HepG2 (cell line): ENCODE results near the gene CLCN1.

ENCODE experiments used
- DPF2 ChIP-seq: sonication (generic); formaldehyde crosslinking; IDR thresholded peaks from 2 replicates; pipeline ENCODE4 v1.4.0; 2020; ENCODE audit warnings: mild to moderate bottlenecking, low read depth, missing genetic modification reagents, borderline replicate concordance
- MAFK ChIP-seq, 2 experiments: IDR thresholded peaks in 1 of 2; conservative IDR thresholded peaks in 1 of 2; 2 replicates each; pipeline ENCODE4 v1.6.1; 2011; ENCODE audit warnings: improper control_type of control experiment in 2 of 2, low read length in 2 of 2
- MAX ChIP-seq: IDR thresholded peaks from 2 replicates; pipeline ENCODE4 v1.6.1; 2012; ENCODE audit warnings: inconsistent platforms
- MAZ ChIP-seq, 2 experiments: sonication (generic) in 1 of 2; formaldehyde crosslinking in 1 of 2; IDR thresholded peaks; 2 replicates each; pipeline versions ENCODE4 v1.5.0 to v1.6.1; 2012 to 2020; ENCODE audit warnings: low read depth in 2 of 2, mild to moderate bottlenecking in 2 of 2, borderline replicate concordance in 1 of 2, improper control_type of control experiment in 1 of 2, low read length in 1 of 2, missing genetic modification reagents in 1 of 2, moderate library complexity in 1 of 2
- POLR2A ChIP-seq, 2 experiments: IDR thresholded peaks; 2 replicates each; pipeline ENCODE4 v1.6.1; 2011; ENCODE audit warnings: low read depth in 2 of 2, low read length in 2 of 2, mild to moderate bottlenecking in 1 of 2, moderate library complexity in 1 of 2; ENCODE audit not compliant: insufficient read depth in 1 of 2
- POLR2AphosphoS2 ChIP-seq: IDR thresholded peaks from 2 replicates; pipeline ENCODE4 v1.6.1; 2011; ENCODE audit warnings: low read depth, low read length, improper control_type of control experiment
- RAD21 ChIP-seq: fragments of 450-650 bp; formaldehyde crosslinking; IDR thresholded peaks from 2 replicates; pipeline ENCODE4 v1.5.0; 2020; ENCODE audit warnings: mild to moderate bottlenecking
- SP2 ChIP-seq: sonication (generic); formaldehyde crosslinking; IDR thresholded peaks from 2 replicates; pipeline ENCODE4 v1.5.1; 2020; ENCODE audit warnings: mild to moderate bottlenecking, missing genetic modification reagents
- ZFX ChIP-seq: sonication (generic); formaldehyde crosslinking; IDR thresholded peaks from 2 replicates; pipeline ENCODE4 v1.4.0; 2020; ENCODE audit warnings: mild to moderate bottlenecking, low read depth, missing genetic modification reagents, moderate library complexity
- TF ChIP-seq, protein P1 (sequence below), 2 experiments: IDR thresholded peaks; 2 replicates each; pipeline ENCODE4 v1.6.1; 2011 to 2012; ENCODE audit warnings: low read length in 2 of 2, borderline replicate concordance in 1 of 2, low read depth in 1 of 2, mild to moderate bottlenecking in 1 of 2, moderate library complexity in 1 of 2
- TF ChIP-seq, protein P2 (sequence below): sonication (generic); formaldehyde crosslinking; IDR thresholded peaks from 2 replicates; pipeline ENCODE4 v1.5.0; 2020; ENCODE audit warnings: missing genetic modification reagents

DNA sequence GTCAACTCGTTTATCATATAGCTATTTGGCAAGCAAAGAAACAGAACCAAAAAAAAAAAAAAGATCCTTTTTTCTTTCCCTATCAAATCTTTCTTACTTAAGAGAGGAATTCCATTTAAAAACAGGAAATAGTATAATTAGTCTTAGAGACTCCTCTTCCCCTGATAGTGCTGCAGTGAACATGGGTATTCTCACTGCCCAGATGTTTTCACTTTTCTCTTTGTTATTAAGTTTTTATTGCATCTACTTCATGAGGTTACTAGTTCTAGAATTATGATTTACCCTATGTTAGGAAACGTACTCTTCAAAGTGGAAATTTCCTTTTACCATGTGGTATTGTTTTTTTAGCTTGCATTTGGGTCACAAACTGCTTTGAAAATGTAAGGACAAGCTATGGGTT lies 19.2 kb upstream of the CLCN1 start:
- TF ChIP-seq MAZ (IDR thresholded peaks at IDR 0.05; ENCODE audit: borderline replicate concordance, low read depth, low read length) (no peak), MAZ (CRISPR knock-in tag; IDR thresholded peaks at IDR 0.05; ENCODE audit: low read depth) (no peak), MAFK (conservative IDR thresholded peaks at IDR 0.05 in 1 of 2, IDR thresholded peaks at IDR 0.05 in 1 of 2; ENCODE audit: low read length in 2 of 2) (no peak), POLR2A (IDR thresholded peaks at IDR 0.05; ENCODE audit: insufficient read depth in 1 of 2, low read depth in 2 of 2, low read length in 2 of 2) (no peak), POLR2AphosphoS2 (no peak), RAD21 (CRISPR knock-in tag) (no peak), DPF2 (no peak), SP2 (no peak), MAX (no peak), ZFX (no peak)
- TF ChIP-seq, protein P1, sequence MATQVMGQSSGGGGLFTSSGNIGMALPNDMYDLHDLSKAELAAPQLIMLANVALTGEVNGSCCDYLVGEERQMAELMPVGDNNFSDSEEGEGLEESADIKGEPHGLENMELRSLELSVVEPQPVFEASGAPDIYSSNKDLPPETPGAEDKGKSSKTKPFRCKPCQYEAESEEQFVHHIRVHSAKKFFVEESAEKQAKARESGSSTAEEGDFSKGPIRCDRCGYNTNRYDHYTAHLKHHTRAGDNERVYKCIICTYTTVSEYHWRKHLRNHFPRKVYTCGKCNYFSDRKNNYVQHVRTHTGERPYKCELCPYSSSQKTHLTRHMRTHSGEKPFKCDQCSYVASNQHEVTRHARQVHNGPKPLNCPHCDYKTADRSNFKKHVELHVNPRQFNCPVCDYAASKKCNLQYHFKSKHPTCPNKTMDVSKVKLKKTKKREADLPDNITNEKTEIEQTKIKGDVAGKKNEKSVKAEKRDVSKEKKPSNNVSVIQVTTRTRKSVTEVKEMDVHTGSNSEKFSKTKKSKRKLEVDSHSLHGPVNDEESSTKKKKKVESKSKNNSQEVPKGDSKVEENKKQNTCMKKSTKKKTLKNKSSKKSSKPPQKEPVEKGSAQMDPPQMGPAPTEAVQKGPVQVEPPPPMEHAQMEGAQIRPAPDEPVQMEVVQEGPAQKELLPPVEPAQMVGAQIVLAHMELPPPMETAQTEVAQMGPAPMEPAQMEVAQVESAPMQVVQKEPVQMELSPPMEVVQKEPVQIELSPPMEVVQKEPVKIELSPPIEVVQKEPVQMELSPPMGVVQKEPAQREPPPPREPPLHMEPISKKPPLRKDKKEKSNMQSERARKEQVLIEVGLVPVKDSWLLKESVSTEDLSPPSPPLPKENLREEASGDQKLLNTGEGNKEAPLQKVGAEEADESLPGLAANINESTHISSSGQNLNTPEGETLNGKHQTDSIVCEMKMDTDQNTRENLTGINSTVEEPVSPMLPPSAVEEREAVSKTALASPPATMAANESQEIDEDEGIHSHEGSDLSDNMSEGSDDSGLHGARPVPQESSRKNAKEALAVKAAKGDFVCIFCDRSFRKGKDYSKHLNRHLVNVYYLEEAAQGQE (IDR thresholded peaks at IDR 0.05; ENCODE audit: borderline replicate concordance in 1 of 2, low read depth in 1 of 2, low read length in 2 of 2), result no peak
- TF ChIP-seq, protein P2, sequence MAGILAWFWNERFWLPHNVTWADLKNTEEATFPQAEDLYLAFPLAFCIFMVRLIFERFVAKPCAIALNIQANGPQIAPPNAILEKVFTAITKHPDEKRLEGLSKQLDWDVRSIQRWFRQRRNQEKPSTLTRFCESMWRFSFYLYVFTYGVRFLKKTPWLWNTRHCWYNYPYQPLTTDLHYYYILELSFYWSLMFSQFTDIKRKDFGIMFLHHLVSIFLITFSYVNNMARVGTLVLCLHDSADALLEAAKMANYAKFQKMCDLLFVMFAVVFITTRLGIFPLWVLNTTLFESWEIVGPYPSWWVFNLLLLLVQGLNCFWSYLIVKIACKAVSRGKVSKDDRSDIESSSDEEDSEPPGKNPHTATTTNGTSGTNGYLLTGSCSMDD (CRISPR knock-in tag), result no peak
